PC-9 (cell line): ENCODE results near the gene OR2S2.
"Not testable (repeated sequence)": the region's sequence is repeated elsewhere in the genome, so short reads cannot be mapped to it uniquely, and the experiment has no call there.

Experiments
- CTCF ChIP-seq: fragments of 200-600 bp; sonication (generic); conservative IDR thresholded peaks from 2 replicates; pipeline ENCODE4 v1.6.1; 2017; ENCODE audit warnings: mixed run types, antibody characterized with exemption, mild to moderate bottlenecking, moderate library complexity
- EZH2 ChIP-seq: fragments of 200-600 bp; sonication (generic); IDR thresholded peaks from 2 replicates; pipeline ENCODE4 v1.8.0; 2017; ENCODE audit warnings: antibody characterized with exemption, low read depth

- not testable (repeated sequence) for TF ChIP-seq CTCF, EZH2
Observed at GRCh38 chr9:35997016-35997415, 39.1 kb upstream of the OR2S2 start.
